ENCODE measurements around the gene ITSN2.

Gene ITSN2

GRCh38 chr2:24174851-24175277, 185.5 kb downstream of the ITSN2 start, which contains the start of gene FAM228A:
Gene FAM228A (plus strand): TSS chr2:24175053. CDS start chr2:24175481, 428 bp downstream.
- no peak for DNase-seq

- no peak for DNase-seq
Observed at GRCh38 chr2:24169023-24169422, 191.3 kb downstream of the ITSN2 start.

GRCh38 chr2:24164416-24164973, 195.8 kb downstream of the ITSN2 start:
- no peak for DNase-seq

- no peak for DNase-seq
Observed at GRCh38 chr2:24163601-24164000, 196.7 kb downstream of the ITSN2 start.

GRCh38 chr2:24163186-24163585, 197.2 kb downstream of the ITSN2 start:
- no peak for DNase-seq

GRCh38 chr2:24162494-24162893, 197.8 kb downstream of the ITSN2 start:
- DNase-seq = no peak

- DNase-seq = no peak
Observed at GRCh38 chr2:24160761-24161160, 199.6 kb downstream of the ITSN2 start.

- no peak for DNase-seq
Observed at GRCh38 chr2:24159708-24160107, 200.6 kb downstream of the ITSN2 start.

GRCh38 chr2:24158131-24158530, 202.2 kb downstream of the ITSN2 start:
- no peak for DNase-seq

- no peak for DNase-seq
Observed at GRCh38 chr2:24153478-24153877, 206.9 kb downstream of the ITSN2 start.

Data from eye (tissue), 1 donor.